AG10803 (cell line): Measurements from ENCODE around the gene AHNAK2.
A peak's percentile ranks its signal among the peaks of the same experiment; 100 is the strongest.

Source experiments
- DNase-seq: peaks from one replicate; pipeline ENCODE4 v3.0.0; 2010; ENCODE audit warnings: low read depth
- H3K4me3 ChIP-seq: 2 replicates; pipeline ENCODE4 v1.5.1; 2011; ENCODE audit warnings: mild to moderate bottlenecking, low read length, control low read depth
- CTCF ChIP-seq: conservative IDR thresholded peaks from 2 replicates; pipeline ENCODE4 v1.5.1; 2011; ENCODE audit warnings: mild to moderate bottlenecking, low read length, control low read depth, inconsistent platforms

The AHNAK2 gene

GRCh38 chr14:104979758-104980610, 1.8 kb upstream of the AHNAK2 start:
- TF ChIP-seq CTCF = no peak

DNA sequence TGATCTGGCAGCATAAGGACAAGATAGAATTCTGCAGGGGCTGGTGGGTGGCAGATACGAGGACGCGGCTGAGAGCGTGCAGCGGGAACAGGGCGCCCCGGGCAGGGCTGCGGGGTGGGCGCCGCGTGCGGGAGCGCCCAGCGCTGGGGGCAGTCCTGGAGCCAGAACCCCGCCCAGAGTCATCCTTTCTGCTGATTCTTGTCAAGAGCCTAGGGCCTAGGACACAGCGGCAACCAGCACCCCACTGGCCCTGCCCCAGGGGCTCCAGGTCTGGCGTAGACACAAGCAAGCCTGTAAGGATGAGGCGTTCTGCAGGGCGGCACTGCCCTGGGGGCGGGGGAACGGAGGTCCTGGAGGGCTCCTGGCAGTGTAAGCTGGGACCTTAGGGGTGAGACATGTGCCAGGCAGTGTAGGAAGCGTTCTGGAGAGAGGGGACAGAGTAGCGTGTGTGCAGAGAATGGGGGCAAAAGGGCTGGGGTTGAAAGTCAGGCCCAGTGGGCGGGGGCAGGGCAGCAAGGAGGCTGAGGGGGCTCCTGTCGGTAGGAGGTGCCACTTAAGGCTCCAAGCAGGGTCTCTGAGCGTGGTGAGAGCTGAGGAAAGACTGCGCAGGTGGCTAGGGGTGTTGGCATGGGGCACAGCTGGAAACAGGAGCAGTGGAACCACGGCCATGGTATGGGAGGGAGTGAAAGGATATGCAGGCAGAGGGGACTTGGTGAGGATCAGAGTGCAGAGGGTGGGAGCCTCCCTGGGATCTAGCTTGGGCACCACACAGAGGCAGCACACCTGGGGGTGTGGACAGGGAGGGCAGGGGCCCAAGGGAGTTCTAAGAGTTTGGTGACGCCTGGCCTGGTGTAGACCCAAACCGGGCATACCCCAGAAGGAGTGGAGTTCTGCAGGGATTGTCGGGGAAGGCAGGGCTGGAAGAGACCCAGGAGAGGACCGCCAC, 845 bp upstream of the AHNAK2 start:
- no peak for TF ChIP-seq CTCF
- H3K4me3 ChIP-seq = peak overlapping the region; percentile 52
- no peak for DNase-seq

More at GRCh38 chr14:104979758-104980610, 1.8 kb upstream of the AHNAK2 start:
- no peak for DNase-seq
- H3K4me3 ChIP-seq = no peak overlapping the region

GRCh38 chr14:104977008-104977680, 1.0 kb downstream of the AHNAK2 start:
- no peak for DNase-seq
- H3K4me3 ChIP-seq = peak overlapping the region; percentile 60
- TF ChIP-seq CTCF = no peak

DNA sequence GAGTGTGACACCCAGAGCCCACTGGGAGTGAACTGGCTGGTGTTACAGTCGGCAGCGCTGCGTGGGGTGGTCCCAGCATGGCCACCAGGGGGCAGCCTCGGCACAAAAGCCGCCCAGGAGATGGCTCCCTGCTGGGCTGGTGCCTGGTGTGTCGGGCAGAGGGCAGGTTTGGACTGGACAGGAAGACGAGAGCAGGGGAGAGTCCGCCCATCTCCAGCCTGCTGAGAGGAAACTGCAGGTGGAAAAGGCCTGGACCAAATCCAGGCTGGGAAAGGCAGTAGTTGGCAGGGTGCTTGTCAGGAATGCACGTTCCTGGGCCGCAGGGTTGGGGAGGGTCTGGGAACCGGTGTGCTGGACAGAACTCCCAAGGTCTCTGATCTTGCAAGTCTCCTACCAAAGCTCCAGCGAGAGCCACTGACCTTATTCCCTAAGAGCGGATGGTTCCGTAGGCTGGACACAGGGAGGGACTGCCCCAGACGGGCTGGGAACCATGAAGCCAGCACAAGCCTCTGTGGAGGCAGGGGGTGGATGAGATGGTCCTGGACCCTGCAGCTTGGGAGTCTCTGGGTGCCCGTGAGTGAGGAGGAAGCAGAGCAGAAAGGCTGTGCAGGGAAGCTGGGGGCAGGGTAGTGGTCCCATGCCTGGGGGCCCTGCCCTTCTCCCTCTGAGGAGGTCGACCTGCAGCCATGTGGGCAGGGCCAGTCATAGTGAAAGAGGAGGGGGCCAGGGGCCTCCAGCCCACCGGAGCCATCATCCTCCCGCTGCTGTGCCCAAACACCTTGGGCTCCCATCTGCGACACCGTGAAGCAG, 1.8 kb downstream of the AHNAK2 start:
- peak; percentile 73 for DNase-seq
- no peak overlapping the region for H3K4me3 ChIP-seq
- TF ChIP-seq CTCF = peak; percentile 84

- no peak overlapping the region for H3K4me3 ChIP-seq
- no peak; the same call in 1 of the 2 replicates for TF ChIP-seq CTCF
- DNase-seq = no peak
Observed at GRCh38 chr14:104975481-104976197, 2.5 kb downstream of the AHNAK2 start.
